Measurements from ENCODE around the gene C5. TPM values are rescaled to one million over a fixed set of nuclear protein-coding genes. Genes with fewer than 3 reads are reported as not detected.

C5 gene
- polyA plus RNA-seq, 1 of the 3 experiments (the other 2 are of a cell fraction), result 1.8 TPM

DNA sequence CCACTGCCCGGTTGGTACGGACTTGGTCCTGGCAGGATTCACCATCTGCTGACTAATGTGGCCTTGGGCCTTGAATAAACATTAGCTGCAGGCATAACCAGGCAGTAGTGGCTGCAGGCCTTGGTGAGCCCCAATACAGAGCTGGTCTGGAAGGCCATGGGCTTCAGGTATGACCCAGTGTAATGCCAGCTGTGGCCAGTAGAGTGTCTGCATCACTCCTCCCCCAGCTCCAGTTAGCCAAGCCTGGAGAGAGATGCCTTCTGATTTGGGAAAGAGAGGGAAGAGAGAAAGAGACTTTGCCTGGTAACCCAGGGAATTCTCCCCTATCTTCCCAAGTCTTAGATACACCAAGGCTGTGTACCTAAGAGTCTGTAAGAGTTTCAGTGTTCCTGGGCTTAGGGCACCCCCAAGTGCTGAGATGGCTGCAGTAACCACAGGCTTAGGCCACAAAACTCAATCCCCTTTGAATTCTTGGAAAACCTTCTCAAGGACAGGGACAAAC, 5.6 kb upstream of the C5 start (continued):
- TF ChIP-seq, protein P1, sequence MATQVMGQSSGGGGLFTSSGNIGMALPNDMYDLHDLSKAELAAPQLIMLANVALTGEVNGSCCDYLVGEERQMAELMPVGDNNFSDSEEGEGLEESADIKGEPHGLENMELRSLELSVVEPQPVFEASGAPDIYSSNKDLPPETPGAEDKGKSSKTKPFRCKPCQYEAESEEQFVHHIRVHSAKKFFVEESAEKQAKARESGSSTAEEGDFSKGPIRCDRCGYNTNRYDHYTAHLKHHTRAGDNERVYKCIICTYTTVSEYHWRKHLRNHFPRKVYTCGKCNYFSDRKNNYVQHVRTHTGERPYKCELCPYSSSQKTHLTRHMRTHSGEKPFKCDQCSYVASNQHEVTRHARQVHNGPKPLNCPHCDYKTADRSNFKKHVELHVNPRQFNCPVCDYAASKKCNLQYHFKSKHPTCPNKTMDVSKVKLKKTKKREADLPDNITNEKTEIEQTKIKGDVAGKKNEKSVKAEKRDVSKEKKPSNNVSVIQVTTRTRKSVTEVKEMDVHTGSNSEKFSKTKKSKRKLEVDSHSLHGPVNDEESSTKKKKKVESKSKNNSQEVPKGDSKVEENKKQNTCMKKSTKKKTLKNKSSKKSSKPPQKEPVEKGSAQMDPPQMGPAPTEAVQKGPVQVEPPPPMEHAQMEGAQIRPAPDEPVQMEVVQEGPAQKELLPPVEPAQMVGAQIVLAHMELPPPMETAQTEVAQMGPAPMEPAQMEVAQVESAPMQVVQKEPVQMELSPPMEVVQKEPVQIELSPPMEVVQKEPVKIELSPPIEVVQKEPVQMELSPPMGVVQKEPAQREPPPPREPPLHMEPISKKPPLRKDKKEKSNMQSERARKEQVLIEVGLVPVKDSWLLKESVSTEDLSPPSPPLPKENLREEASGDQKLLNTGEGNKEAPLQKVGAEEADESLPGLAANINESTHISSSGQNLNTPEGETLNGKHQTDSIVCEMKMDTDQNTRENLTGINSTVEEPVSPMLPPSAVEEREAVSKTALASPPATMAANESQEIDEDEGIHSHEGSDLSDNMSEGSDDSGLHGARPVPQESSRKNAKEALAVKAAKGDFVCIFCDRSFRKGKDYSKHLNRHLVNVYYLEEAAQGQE (IDR thresholded peaks at IDR 0.05; ENCODE audit: low read depth, low read length), result no peak
- TF ChIP-seq, protein P2, sequence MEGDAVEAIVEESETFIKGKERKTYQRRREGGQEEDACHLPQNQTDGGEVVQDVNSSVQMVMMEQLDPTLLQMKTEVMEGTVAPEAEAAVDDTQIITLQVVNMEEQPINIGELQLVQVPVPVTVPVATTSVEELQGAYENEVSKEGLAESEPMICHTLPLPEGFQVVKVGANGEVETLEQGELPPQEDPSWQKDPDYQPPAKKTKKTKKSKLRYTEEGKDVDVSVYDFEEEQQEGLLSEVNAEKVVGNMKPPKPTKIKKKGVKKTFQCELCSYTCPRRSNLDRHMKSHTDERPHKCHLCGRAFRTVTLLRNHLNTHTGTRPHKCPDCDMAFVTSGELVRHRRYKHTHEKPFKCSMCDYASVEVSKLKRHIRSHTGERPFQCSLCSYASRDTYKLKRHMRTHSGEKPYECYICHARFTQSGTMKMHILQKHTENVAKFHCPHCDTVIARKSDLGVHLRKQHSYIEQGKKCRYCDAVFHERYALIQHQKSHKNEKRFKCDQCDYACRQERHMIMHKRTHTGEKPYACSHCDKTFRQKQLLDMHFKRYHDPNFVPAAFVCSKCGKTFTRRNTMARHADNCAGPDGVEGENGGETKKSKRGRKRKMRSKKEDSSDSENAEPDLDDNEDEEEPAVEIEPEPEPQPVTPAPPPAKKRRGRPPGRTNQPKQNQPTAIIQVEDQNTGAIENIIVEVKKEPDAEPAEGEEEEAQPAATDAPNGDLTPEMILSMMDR (IDR thresholded peaks at IDR 0.05), result no peak
- TF ChIP-seq MXI1 (IDR thresholded peaks at IDR 0.05; ENCODE audit: low read depth, low read length) (no peak), RAD21 (IDR thresholded peaks at IDR 0.05; ENCODE audit: low read length) (no peak), TEAD4 (IDR thresholded peaks at IDR 0.05; ENCODE audit: borderline replicate concordance, insufficient read depth) (no peak)

DNA sequence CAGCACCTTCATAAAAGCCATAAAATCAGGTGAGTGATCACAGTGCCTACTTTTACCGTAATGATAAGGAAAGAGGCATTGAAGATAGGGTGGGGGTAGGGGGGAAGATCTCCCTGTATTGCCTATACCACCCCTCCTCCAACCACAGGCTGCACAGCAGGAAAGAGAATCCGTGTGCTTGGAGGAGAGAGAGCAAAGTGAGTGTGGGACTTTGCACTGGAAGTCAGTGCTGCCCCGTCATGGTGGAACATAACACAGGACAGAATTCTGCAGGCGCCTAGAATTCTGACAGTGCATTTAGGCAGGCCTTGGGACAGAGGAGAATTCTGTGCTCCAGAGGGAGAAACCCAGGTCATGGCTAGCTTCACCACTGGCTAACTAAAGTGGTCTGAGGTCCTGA, 3.5 kb upstream of the C5 start:
- POLR2A ChIA-PET, result no interaction called here
- H3K9ac ChIP-seq, result no peak overlapping the region
- no peaks in the 10 kb centered on the region for H3K9me3 ChIP-seq
- no peaks in the 10 kb centered on the region for H4K20me1 ChIP-seq (ENCODE audit: insufficient read depth)
- peaks cover 2 to 5% of the 10 kb centered on the region in 2 experiments; a peak in 2 of 4 replicates for H3K4me1 ChIP-seq (ENCODE audit: control insufficient read depth in 1 of 2, insufficient read depth in 2 of 2, low read depth in 1 of 2, low read length in 1 of 2)
- WGBS (ENCODE audit: low lambda C conversion rate), result 73% methylated on average over 4 of the region's 4 CpGs
- no peaks in the 10 kb centered on the region for H3K27me3 ChIP-seq (ENCODE audit: insufficient read depth)
- CTCF ChIA-PET, result no interaction called here
- H3K27ac ChIP-seq (ENCODE audit: low read depth in 2 of 2, low read length in 1 of 2), result no peak overlapping the region
- H3K4me2 ChIP-seq, result no peak overlapping the region
- H3K36me3 ChIP-seq (replicated peaks in 1 of 2; ENCODE audit: control insufficient read depth in 1 of 2, insufficient read depth in 2 of 2, low read length in 1 of 2), result peaks cover 0 to 10% of the 10 kb centered on the region in 2 experiments
- no peak for DNase-seq
- no peak overlapping the region for H2AFZ ChIP-seq (ENCODE audit: low read depth)
- H3K79me2 ChIP-seq (ENCODE audit: insufficient read depth), result no peaks in the 10 kb centered on the region
- no peak overlapping the region for H3K4me3 ChIP-seq (ENCODE audit: low read depth in 2 of 2, low read length in 1 of 2)
- no peaks in the 10 kb centered on the region for H3F3A ChIP-seq (replicated peaks; ENCODE audit: insufficient read depth)
- H3K9me2 ChIP-seq, result no peaks in the 10 kb centered on the region
- TF ChIP-seq, protein P3, sequence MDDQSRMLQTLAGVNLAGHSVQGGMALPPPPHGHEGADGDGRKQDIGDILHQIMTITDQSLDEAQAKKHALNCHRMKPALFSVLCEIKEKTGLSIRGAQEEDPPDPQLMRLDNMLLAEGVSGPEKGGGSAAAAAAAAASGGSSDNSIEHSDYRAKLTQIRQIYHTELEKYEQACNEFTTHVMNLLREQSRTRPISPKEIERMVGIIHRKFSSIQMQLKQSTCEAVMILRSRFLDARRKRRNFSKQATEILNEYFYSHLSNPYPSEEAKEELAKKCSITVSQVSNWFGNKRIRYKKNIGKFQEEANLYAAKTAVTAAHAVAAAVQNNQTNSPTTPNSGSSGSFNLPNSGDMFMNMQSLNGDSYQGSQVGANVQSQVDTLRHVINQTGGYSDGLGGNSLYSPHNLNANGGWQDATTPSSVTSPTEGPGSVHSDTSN (IDR thresholded peaks at IDR 0.05), result no peak
- no peak for TF ChIP-seq RXRA (IDR thresholded peaks at IDR 0.05; ENCODE audit: borderline replicate concordance, low read depth)
- TF ChIP-seq, protein P4, sequence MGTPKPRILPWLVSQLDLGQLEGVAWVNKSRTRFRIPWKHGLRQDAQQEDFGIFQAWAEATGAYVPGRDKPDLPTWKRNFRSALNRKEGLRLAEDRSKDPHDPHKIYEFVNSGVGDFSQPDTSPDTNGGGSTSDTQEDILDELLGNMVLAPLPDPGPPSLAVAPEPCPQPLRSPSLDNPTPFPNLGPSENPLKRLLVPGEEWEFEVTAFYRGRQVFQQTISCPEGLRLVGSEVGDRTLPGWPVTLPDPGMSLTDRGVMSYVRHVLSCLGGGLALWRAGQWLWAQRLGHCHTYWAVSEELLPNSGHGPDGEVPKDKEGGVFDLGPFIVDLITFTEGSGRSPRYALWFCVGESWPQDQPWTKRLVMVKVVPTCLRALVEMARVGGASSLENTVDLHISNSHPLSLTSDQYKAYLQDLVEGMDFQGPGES (IDR thresholded peaks at IDR 0.05; ENCODE audit: low read depth, low read length), result no peak
- TF ChIP-seq, protein P2 (IDR thresholded peaks at IDR 0.05), result no peak
- TF ChIP-seq, protein P5, sequence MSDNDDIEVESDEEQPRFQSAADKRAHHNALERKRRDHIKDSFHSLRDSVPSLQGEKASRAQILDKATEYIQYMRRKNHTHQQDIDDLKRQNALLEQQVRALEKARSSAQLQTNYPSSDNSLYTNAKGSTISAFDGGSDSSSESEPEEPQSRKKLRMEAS (IDR thresholded peaks at IDR 0.05; ENCODE audit: low read depth), result no peak
- no peak for TF ChIP-seq POLR2AphosphoS5 (IDR thresholded peaks at IDR 0.05; ENCODE audit: low read depth, low read length)
- no peak for TF ChIP-seq EP300 (IDR thresholded peaks at IDR 0.05; ENCODE audit: borderline replicate concordance in 1 of 2, low read depth in 1 of 2, low read length in 1 of 2)
- TF ChIP-seq EZH2phosphoT487 (IDR thresholded peaks at IDR 0.05; ENCODE audit: borderline replicate concordance, low read depth), result no peak
- TF ChIP-seq NFIC (IDR thresholded peaks at IDR 0.05; ENCODE audit: borderline replicate concordance), result no peak
- TF ChIP-seq RCOR1 (IDR thresholded peaks at IDR 0.05; ENCODE audit: low read length), result no peak
- no peak for TF ChIP-seq ELF1 (IDR thresholded peaks at IDR 0.05)
- TF ChIP-seq, protein P1 (IDR thresholded peaks at IDR 0.05; ENCODE audit: low read depth, low read length), result no peak
- no peak for TF ChIP-seq GABPA (IDR thresholded peaks at IDR 0.05; ENCODE audit: low read depth)

Measured in SK-N-SH (cell line).